ENCODE data around the gene LRRC59. TPM values are rescaled to one million over a fixed set of nuclear protein-coding genes. Genes with fewer than 3 reads are reported as not detected.
A peak's percentile ranks its signal among the peaks of the same experiment; 100 is the strongest.
"Not testable (repeated sequence)": the region's sequence is repeated elsewhere in the genome, so short reads cannot be mapped to it uniquely, and the experiment has no call there.

LRRC59 gene
- polyA plus RNA-seq, 3 donors from 2014 or later = 16.8 to 30.3 (median 23.9) TPM

GRCh38 chr17:50428831-50429424 is 31.6 kb upstream of the LRRC59 start:
- no peak overlapping the region for H3K4me3 Mint-ChIP-seq
- no peaks in the 10 kb centered on the region for H3K9me3 Mint-ChIP-seq
- DNase-seq = no peak
- peaks cover 0 to 1% (median 0%) of the 10 kb centered on the region in 3 donors for H3K27me3 Mint-ChIP-seq (ENCODE audit: low read depth in 3 of 3)
- peaks cover 24 to 27% of the 10 kb centered on the region in 2 donors for H3K4me1 Mint-ChIP-seq
- H3K27ac Mint-ChIP-seq = no peak overlapping the region
- H3K36me3 Mint-ChIP-seq = no peaks in the 10 kb centered on the region

DNA sequence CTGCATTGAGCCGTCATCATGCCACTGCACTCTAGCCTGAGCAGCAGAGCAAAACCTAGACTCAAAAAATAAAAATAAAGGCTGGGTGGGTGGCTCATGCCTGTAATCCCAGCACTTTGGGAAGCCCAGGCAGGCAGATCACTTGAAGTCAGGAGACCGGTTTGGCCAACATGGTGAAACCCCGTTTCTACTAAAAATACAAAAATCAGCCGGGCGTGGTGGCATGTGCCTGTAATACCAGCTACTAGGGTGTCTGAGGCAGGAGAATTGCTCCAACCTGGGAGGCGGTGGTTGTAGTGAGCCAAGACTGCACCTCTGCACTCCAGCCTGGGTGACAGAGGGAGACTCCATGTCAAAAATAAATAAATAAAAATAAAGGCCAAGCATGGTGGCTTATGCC is 30.8 kb upstream of the LRRC59 start:
- not testable (repeated sequence) for H3K36me3 Mint-ChIP-seq; H3K9me3 Mint-ChIP-seq; H3K27me3 Mint-ChIP-seq (ENCODE audit: low read depth in 3 of 3); DNase-seq
- Mint-ChIP-seq H3K4me3 (peak overlapping the region in 3 of 5 donors; percentile 33 to 84 (median 57)), H3K4me1 (peaks cover 24 to 27% of the 10 kb centered on the region in 2 donors), H3K27ac (peak overlapping the region in 3 of 6 donors; percentile 86 to 94 (median 90))

- Mint-ChIP-seq H3K9me3 (no peaks in the 10 kb centered on the region), H3K27ac (peak overlapping the region; percentile 81 to 94 (median 87)), H3K4me1 (peaks cover 24 to 27% of the 10 kb centered on the region in 2 donors), H3K4me3 (peak overlapping the region; percentile 82 to 90 (median 86)), H3K36me3 (no peaks in the 10 kb centered on the region), H3K27me3 (ENCODE audit: low read depth in 3 of 3) (peaks cover 0 to 1% (median 0%) of the 10 kb centered on the region in 3 donors)
- peak; percentile 12 to 27 (median 21) for DNase-seq
Observed at GRCh38 chr17:50426814-50427787, 29.8 kb upstream of the LRRC59 start.

DNA sequence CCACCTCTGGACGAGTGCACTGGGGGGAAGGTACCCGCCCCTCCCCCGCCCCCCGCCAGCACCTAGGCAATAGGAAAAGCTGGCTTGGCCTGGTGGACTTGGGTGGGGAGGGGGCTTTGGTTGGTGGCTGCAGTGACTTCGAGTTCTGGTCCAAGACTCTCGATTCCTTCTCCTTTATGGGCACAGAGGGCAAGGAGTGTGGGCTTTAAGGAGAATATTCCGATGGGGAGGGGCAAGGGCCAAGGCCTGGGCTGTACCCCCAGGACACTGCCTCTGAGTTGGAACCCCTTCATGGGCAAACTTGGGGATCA is 29.1 kb upstream of the LRRC59 start:
- H3K9me3 Mint-ChIP-seq = no peaks in the 10 kb centered on the region
- H3K27me3 Mint-ChIP-seq (ENCODE audit: low read depth in 3 of 3) = peaks cover 0 to 1% (median 0%) of the 10 kb centered on the region in 3 donors
- no peaks in the 10 kb centered on the region for H3K36me3 Mint-ChIP-seq
- DNase-seq = no peak
- H3K27ac Mint-ChIP-seq = peak overlapping the region; percentile 81 to 94 (median 87)
- H3K4me1 Mint-ChIP-seq = peaks cover 28 to 32% of the 10 kb centered on the region in 2 donors
- H3K4me3 Mint-ChIP-seq = peak overlapping the region; percentile 82 to 90 (median 86)

GRCh38 chr17:50425682-50426471 is 28.6 kb upstream of the LRRC59 start, which contains the start of gene ACSF2:
ACSF2 (plus strand) TSS chr17:50426218; CDS start chr17:50426262, 44 bp downstream.
- H3K27ac Mint-ChIP-seq = peak within 1 kb of the TSS; percentile 83 to 94 (median 87)
- H3K4me1 Mint-ChIP-seq = peaks cover 34 to 37% of the 10 kb centered on the region in 2 donors
- DNase-seq = peak; percentile 57 to 61 (median 60)
- no peaks in the 10 kb centered on the region for H3K9me3 Mint-ChIP-seq
- peaks cover 0 to 1% (median 0%) of the 10 kb centered on the region in 3 donors for H3K27me3 Mint-ChIP-seq (ENCODE audit: low read depth in 3 of 3)
- H3K4me3 Mint-ChIP-seq = peak within 1 kb of the TSS; percentile 85 to 92 (median 87)
- H3K36me3 Mint-ChIP-seq = no peaks in the 10 kb centered on the region

DNA sequence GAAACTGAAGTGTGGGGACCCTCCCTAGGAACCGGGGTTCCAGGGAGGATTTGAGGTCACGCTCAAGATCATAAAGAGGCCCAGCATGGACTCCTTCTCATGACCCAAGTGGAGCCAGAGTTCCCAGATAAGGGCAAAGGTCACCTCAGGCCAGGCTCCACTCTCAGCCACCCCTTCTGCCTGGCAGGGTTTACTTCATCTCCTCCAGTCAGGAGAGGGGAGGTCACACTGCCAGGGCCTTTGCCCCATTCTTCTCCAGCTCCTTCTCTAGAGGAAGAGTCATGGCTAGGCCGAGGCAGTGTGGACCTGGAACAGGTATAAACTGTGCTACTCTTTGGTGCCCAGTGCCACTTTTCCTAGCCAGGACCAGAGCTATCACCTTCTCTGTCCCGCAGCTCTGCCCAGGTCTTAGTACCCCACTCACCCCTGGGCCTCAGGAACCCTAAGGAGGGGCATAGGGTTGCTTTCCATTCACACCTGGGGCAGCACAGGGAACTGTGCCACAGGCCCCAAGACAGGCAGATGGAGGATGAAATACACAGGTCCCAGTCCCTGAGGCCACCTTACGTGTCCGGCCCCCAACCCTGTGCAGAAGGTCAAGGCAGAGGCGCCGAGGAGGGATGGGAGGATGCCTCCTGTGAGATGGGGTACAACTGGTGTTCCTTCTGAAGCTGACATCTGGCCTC is 27.8 kb upstream of the LRRC59 start:
- H3K27ac Mint-ChIP-seq = peak overlapping the region in 5 of 6 donors; percentile 26 to 80 (median 62)
- H3K36me3 Mint-ChIP-seq = no peaks in the 10 kb centered on the region
- peaks cover 36 to 37% of the 10 kb centered on the region in 2 donors for H3K4me1 Mint-ChIP-seq
- H3K4me3 Mint-ChIP-seq = peak overlapping the region; percentile 85 to 92 (median 87)
- DNase-seq = no peak
- peaks cover 0 to 1% (median 0%) of the 10 kb centered on the region in 3 donors for H3K27me3 Mint-ChIP-seq (ENCODE audit: low read depth in 3 of 3)
- no peaks in the 10 kb centered on the region for H3K9me3 Mint-ChIP-seq

DNA sequence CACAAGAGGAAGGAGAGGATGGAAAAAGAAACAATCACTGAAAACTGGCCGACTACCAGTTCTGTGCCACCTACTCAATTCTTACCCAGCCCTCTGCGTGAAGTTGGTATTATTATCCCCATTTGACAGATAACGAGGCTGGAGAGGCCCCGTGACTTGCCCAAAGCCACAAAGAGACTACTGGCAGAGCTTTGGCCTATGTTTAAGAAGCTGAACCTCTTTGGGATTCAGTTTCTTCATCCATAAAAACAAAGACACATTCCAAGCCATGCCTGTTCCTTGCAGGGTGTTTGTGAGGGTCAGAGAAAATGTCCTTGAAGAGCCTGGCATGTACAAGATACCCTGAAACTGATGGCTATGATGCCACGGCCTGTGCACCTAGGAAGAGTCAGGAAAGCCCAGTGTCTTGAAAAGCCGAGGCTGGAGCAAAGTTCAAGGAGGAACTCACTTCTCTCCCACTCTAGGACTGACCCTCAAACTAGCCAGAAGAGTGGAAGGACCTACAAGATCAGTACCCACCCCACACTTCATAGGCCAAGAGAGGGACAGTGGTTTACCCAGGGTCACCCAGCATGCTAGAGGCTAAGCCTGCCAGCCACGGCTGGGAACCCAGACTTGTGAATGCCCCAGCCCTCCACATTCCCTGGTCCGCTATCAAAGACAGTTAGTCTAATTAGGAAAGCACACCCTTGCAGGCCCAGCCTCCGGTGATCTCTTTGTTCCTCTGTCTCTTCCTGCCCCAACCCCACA is 27.1 kb upstream of the LRRC59 start:
- Mint-ChIP-seq H3K4me3 (peak overlapping the region in 4 of 5 donors; percentile 10 to 36 (median 28)), H3K27me3 (ENCODE audit: low read depth in 3 of 3) (peaks cover 0 to 1% (median 0%) of the 10 kb centered on the region in 3 donors), H3K9me3 (no peaks in the 10 kb centered on the region), H3K27ac (peak overlapping the region in 3 of 6 donors; percentile 23 to 53 (median 26)), H3K36me3 (no peaks in the 10 kb centered on the region), H3K4me1 (peaks cover 36 to 37% of the 10 kb centered on the region in 2 donors)
- DNase-seq = no peak

DNA sequence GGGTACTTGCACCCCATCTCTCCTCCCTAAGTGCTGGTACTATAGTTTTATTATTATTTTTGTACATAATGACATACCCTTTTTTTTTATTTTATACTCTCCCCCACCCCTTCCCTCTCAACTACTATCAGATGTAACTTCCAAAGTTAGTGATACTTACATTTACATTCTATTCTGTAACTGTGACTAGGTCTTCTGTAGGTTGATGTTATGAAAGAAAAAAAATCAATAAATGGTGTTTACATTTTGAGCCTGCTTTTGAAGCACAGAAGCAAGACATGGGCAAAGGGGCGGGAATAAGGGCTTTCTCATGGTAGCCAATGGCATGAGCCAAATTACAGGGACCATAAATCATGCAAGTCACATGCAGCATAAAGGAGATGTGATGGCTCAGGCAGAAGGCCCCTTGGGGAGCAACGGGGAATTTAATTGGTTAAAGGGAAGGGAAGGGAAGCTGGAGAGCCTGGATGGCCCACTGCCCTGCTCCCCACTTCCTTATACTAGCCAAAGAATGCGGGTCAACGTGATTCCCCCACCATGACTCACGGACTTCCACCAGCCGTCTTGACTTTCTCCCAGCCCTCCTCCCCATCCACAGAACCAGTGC is 26.3 kb upstream of the LRRC59 start:
- Mint-ChIP-seq H3K9me3 (no peaks in the 10 kb centered on the region), H3K36me3 (peaks cover 0 to 3% (median 0%) of the 10 kb centered on the region in 3 donors), H3K4me3 (peak overlapping the region in 2 of 5 donors; percentile 7 to 10), H3K4me1 (peaks cover 36 to 37% of the 10 kb centered on the region in 2 donors), H3K27me3 (ENCODE audit: low read depth in 3 of 3) (peaks cover 3 to 4% (median 3%) of the 10 kb centered on the region in 3 donors), H3K27ac (peak overlapping the region in 4 of 6 donors; percentile 23 to 69 (median 44))
- no peak for DNase-seq

DNA sequence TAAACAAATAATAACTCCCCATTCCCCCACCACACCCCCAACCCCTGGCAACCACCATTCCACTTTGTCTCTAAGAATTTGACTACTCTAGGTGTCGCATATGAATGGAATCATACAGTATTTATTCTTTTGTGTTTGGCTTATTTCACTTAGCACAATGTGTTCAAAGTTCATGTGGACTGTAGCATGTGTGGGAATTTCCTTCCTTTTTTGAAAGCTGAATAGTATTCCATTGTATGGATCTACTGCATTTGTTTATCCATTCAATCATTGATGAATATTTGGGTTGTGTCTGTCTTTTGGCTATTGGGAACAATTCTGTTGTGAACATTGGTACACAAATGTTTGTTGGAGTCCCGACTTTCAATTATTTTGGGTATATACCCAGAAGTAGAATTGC is 25.4 kb upstream of the LRRC59 start:
- peak overlapping the region in 1 of 5 donors; percentile 43 for H3K4me3 Mint-ChIP-seq
- peak overlapping the region in 1 of 6 donors; percentile 41 for H3K27ac Mint-ChIP-seq
- H3K4me1 Mint-ChIP-seq = peaks cover 34% of the 10 kb centered on the region in 2 donors
- peaks cover 0 to 3% (median 0%) of the 10 kb centered on the region in 3 donors for H3K36me3 Mint-ChIP-seq
- no peak for DNase-seq
- no peaks in the 10 kb centered on the region for H3K9me3 Mint-ChIP-seq
- peaks cover 3 to 4% (median 4%) of the 10 kb centered on the region in 3 donors for H3K27me3 Mint-ChIP-seq (ENCODE audit: low read depth in 3 of 3)

- Mint-ChIP-seq H3K9me3 (no peaks in the 10 kb centered on the region), H3K4me3 (peak overlapping the region; percentile 71 to 91 (median 77)), H3K27me3 (ENCODE audit: low read depth in 3 of 3) (peaks cover 3 to 4% (median 4%) of the 10 kb centered on the region in 3 donors), H3K4me1 (peaks cover 21 to 22% of the 10 kb centered on the region in 2 donors), H3K27ac (peak overlapping the region; percentile 90 to 98 (median 92)), H3K36me3 (peaks cover 0 to 3% (median 0%) of the 10 kb centered on the region in 3 donors)
- peak in 2 of 3 donors; percentile 18 to 23 for DNase-seq
Observed at GRCh38 chr17:50421308-50422051, 24.2 kb upstream of the LRRC59 start.

DNA sequence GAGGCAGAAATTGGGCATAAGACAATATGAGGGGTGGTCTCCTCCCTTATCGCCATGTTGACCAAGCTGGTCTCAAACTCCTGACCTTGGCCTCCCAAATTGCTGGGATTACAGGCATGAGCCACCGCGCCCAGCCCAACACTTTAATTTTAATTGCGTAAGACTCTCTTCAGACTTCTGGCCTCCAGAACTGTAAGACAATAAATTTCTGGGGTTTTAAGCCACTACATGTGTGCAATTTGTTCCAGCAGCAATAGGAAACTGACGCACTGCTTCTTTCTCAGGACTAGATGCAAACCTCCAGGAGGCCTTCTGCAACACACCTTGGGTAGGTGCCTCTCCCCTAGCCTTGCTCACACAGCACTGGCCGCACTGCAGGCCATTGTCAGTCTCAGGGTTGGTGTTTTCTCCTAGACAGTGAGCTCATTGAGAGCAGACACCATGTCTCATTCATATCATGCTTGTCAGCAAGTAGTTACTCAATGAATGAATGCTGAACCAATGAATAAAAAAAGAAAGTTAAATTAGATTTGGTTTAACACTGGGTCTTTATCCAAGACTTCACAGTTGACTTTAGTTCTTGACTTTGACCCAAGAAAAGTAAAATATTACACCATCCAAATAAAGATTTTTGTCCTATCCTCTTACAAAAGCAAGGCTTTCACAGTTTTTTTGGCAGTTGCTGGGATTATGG is 23.2 kb upstream of the LRRC59 start:
- Mint-ChIP-seq H3K4me3 (peak overlapping the region in 3 of 5 donors; percentile 1 to 71 (median 31)), H3K9me3 (no peaks in the 10 kb centered on the region), H3K27ac (peak overlapping the region in 5 of 6 donors; percentile 40 to 98 (median 91)), H3K36me3 (peaks cover 0 to 3% (median 0%) of the 10 kb centered on the region in 3 donors), H3K4me1 (peaks cover 16 to 18% of the 10 kb centered on the region in 2 donors), H3K27me3 (ENCODE audit: low read depth in 3 of 3) (peaks cover 3 to 4% (median 4%) of the 10 kb centered on the region in 3 donors)
- DNase-seq = no peak

All from immature natural killer cell (primary cell).